Neural crest cell (in vitro differentiated cells): Measurements from ENCODE around the gene ACSF3. TPM values are rescaled to one million over a fixed set of nuclear protein-coding genes. Genes with fewer than 3 reads are reported as not detected.
"Not testable (repeated sequence)": the region's sequence is repeated elsewhere in the genome, so short reads cannot be mapped to it uniquely, and the experiment has no call there.

Source experiments
- DNase-seq: peaks from one replicate; pipeline ENCODE4 v3.0.0; 2021; ENCODE audit warnings: low read depth, mixed read lengths, low spot score
- H3K27ac Mint-ChIP-seq: one replicate; pipeline ENCODE4 v1.8.0; 2021; ENCODE audit warnings: mild to moderate bottlenecking, mixed read lengths; ENCODE audit not compliant: unreplicated experiment
- H3K27me3 Mint-ChIP-seq: 2 replicates; pipeline ENCODE4 v1.8.0; 2021; ENCODE audit warnings: low read depth, mild to moderate bottlenecking, mixed read lengths
- H3K36me3 Mint-ChIP-seq: 2 replicates; pipeline ENCODE4 v1.8.0; 2021; ENCODE audit warnings: low read depth, mild to moderate bottlenecking, mixed read lengths
- H3K4me1 Mint-ChIP-seq: 2 replicates; pipeline ENCODE4 v1.8.0; 2021; ENCODE audit warnings: mixed read lengths
- H3K4me3 Mint-ChIP-seq: one replicate; pipeline ENCODE4 v1.8.0; 2021; ENCODE audit warnings: mild to moderate bottlenecking, mixed read lengths
- H3K9me3 Mint-ChIP-seq: 2 replicates; pipeline ENCODE4 v1.8.0; 2021; ENCODE audit warnings: mixed read lengths
- total RNA-seq: library from RNA; stranded (reverse); gene quantifications from 2 replicates; pipeline ENCODE4 v1.2.1, GENCODE V29; 2021
- TF ChIP-seq, protein P1 (sequence below): fragments of 200-600 bp; sonication (generic); conservative IDR thresholded peaks from 2 replicates; pipeline ENCODE4 v1.5.0; 2021; ENCODE audit warnings: antibody characterized with exemption, mild to moderate bottlenecking

ACSF3 gene
- total RNA-seq, 1 donor from 2014 or later, result 31.0 TPM

DNA sequence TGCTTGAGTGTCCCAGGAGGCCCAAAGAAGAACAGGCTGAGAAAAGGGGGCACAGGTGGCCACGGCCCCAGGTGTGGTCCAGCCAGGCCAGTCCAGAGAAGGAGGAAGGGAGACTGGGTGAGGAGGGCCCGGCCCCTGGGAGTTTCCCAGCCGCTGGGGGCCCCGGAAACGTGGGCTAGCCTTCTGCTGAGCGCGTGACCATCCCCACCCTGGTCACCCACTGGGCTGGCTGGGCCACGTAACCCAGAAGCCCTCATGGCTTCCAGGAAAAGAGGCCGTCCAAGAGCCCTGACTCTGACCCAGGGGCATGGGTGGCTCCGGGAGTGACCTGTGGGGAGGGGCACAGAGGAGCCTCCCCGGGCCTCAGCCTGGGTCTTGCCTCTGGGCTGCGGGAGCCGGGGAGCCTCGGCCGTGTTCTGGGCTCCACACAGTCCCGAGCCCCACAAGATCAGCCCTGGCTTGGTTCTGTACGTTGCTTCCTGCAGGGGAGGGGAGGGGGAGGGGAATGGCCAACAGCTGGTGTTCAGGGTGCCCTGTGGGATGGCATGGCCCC lies 29.8 kb upstream of the ACSF3 start:
- H3K36me3 Mint-ChIP-seq, result no peaks in the 10 kb centered on the region
- H3K4me3 Mint-ChIP-seq, result no peak overlapping the region
- H3K9me3 Mint-ChIP-seq, result no peaks in the 10 kb centered on the region
- no peak for DNase-seq
- peaks cover 7% of the 10 kb centered on the region for H3K4me1 Mint-ChIP-seq
- TF ChIP-seq, protein P1, sequence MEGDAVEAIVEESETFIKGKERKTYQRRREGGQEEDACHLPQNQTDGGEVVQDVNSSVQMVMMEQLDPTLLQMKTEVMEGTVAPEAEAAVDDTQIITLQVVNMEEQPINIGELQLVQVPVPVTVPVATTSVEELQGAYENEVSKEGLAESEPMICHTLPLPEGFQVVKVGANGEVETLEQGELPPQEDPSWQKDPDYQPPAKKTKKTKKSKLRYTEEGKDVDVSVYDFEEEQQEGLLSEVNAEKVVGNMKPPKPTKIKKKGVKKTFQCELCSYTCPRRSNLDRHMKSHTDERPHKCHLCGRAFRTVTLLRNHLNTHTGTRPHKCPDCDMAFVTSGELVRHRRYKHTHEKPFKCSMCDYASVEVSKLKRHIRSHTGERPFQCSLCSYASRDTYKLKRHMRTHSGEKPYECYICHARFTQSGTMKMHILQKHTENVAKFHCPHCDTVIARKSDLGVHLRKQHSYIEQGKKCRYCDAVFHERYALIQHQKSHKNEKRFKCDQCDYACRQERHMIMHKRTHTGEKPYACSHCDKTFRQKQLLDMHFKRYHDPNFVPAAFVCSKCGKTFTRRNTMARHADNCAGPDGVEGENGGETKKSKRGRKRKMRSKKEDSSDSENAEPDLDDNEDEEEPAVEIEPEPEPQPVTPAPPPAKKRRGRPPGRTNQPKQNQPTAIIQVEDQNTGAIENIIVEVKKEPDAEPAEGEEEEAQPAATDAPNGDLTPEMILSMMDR, result no peak
- no peaks in the 10 kb centered on the region for H3K27me3 Mint-ChIP-seq
- no peak overlapping the region for H3K27ac Mint-ChIP-seq

- Mint-ChIP-seq H3K4me1 (peaks cover 7% of the 10 kb centered on the region), H3K4me3 (no peak overlapping the region), H3K36me3 (no peaks in the 10 kb centered on the region), H3K27me3 (no peaks in the 10 kb centered on the region), H3K9me3 (no peaks in the 10 kb centered on the region), H3K27ac (no peak overlapping the region)
- TF ChIP-seq, protein P1, result no peak
- DNase-seq, result no peak
Observed at GRCh38 chr16:89064606-89065457, 28.8 kb upstream of the ACSF3 start.

GRCh38 chr16:89065458-89065822 lies 28.2 kb upstream of the ACSF3 start:
- Mint-ChIP-seq H3K27ac (no peak overlapping the region), H3K4me1 (peaks cover 7% of the 10 kb centered on the region), H3K4me3 (no peak overlapping the region), H3K27me3 (no peaks in the 10 kb centered on the region), H3K9me3 (no peaks in the 10 kb centered on the region), H3K36me3 (no peaks in the 10 kb centered on the region)
- DNase-seq, result no peak
- TF ChIP-seq, protein P1, result no peak

- Mint-ChIP-seq H3K27ac (no peak overlapping the region), H3K4me1 (peaks cover 9% of the 10 kb centered on the region), H3K36me3 (no peaks in the 10 kb centered on the region), H3K9me3 (no peaks in the 10 kb centered on the region), H3K27me3 (no peaks in the 10 kb centered on the region), H3K4me3 (no peak overlapping the region)
- TF ChIP-seq, protein P1, result no peak
- DNase-seq, result no peak
Observed at GRCh38 chr16:89066721-89067120, 26.9 kb upstream of the ACSF3 start.

DNA sequence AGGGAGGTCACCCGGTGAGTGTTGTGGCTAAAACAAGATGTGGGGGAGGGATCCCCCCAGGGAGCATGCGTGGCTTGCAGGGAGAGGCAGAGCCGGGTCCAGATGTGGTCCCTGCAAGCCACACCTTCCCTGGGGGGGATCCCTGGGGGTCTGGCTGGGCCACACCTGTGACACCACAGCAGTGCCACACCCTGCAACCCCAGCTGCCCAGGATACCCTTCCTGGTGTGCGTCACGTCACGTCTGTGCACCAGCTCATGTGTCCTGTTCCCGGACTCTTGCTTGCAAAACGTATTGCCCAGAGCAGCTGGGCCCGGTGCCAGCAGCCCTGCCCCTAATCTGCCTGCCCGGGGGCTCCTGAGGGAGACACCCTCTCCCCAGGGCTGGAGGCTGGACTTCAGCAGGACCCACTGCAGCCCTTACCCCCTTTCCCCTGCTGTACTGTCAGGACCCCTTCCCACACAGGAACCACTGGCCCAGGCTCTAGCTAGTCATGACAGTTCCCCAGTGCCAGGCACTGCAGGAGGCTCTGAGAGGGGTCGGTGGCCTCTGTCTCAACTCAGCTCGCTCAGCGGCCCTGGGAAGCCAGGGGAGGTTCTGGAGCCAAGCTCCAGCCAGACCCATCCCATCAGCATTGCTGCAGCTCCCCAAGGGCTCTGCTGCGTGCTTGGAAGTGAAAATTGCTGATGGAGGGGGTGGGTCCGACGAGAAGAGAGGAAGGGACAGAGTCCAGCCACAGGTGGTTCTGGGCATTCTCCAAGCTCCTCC lies 25.8 kb upstream of the ACSF3 start:
- Mint-ChIP-seq H3K4me1 (peaks cover 13% of the 10 kb centered on the region), H3K4me3 (no peak overlapping the region), H3K27ac (no peak overlapping the region), H3K9me3 (no peaks in the 10 kb centered on the region), H3K36me3 (no peaks in the 10 kb centered on the region), H3K27me3 (no peaks in the 10 kb centered on the region)
- TF ChIP-seq, protein P1, result no peak
- DNase-seq, result no peak

DNA sequence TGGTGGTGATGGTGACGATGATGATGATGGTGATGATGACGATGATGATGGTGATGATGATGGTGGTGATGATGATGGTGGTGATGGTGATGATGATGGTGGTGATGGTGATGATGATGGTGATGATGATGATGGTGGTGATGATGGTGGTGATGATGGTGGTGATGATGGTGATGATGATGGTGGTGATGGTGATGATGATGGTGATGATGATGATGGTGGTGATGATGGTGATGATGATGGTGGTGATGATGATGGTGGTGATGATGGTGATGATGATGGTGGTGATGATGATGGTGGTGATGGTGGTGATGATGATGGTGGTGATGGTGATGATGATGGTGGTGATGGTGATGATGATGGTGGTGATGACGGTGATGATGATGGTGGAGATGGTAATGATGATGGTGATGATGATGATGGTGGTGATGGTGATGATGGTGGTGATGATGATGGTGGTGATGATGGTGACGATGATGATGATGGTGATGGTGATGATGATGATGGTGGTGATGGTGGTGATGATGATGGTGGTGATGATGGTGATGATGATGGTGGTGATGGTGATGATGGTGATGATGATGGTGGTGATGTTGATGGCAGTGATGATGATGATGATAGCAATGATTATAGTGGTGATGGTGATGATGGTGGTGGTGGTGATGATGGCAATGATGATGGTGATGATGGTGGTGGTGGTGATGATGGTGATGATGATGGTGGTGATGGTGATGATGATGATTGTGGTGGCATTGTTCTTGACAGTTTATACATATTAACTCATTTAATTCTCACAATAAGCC lies 24.6 kb upstream of the ACSF3 start:
- not testable (repeated sequence) for H3K27ac Mint-ChIP-seq, DNase-seq, H3K9me3 Mint-ChIP-seq, H3K27me3 Mint-ChIP-seq, H3K36me3 Mint-ChIP-seq, H3K4me3 Mint-ChIP-seq
- peaks cover 13% of the 10 kb centered on the region for H3K4me1 Mint-ChIP-seq
